ENCODE results near the gene ARHGEF37.

DNA sequence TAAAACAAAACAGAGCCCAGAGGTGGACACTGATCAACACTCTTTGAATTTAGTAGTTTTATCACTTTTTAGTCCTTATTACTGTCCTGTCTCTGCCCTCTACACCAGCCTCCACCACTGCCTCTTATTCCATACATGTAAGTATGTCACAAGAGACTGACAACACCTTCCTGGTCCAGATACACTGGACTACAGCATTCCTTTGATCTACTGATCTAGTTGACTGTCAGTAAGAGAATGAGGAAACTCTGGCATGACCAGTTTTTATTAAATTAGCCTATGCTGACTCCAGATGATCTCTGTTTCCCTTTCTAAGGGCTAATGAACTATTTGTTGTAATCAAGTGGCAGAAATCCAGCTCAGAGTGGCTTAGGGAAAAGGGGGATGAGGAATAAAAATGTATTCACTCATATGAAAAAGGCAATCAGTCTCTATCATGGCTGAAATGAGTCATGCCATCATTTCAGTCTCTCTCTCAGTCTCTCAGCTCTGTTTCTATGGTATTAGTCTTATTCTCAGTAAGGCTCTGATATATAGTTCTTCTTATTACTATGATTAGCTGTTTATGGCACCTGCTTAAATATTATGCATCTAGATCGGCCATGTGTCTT lies 5.5 kb downstream of the ARHGEF37 start:
- no peak for TF ChIP-seq ZBTB7A (IDR thresholded peaks at IDR 0.05; ENCODE audit: low read depth)
- TF ChIP-seq YY1 (IDR thresholded peaks at IDR 0.05; ENCODE audit: low read depth) = no peak
- TF ChIP-seq, protein P1, sequence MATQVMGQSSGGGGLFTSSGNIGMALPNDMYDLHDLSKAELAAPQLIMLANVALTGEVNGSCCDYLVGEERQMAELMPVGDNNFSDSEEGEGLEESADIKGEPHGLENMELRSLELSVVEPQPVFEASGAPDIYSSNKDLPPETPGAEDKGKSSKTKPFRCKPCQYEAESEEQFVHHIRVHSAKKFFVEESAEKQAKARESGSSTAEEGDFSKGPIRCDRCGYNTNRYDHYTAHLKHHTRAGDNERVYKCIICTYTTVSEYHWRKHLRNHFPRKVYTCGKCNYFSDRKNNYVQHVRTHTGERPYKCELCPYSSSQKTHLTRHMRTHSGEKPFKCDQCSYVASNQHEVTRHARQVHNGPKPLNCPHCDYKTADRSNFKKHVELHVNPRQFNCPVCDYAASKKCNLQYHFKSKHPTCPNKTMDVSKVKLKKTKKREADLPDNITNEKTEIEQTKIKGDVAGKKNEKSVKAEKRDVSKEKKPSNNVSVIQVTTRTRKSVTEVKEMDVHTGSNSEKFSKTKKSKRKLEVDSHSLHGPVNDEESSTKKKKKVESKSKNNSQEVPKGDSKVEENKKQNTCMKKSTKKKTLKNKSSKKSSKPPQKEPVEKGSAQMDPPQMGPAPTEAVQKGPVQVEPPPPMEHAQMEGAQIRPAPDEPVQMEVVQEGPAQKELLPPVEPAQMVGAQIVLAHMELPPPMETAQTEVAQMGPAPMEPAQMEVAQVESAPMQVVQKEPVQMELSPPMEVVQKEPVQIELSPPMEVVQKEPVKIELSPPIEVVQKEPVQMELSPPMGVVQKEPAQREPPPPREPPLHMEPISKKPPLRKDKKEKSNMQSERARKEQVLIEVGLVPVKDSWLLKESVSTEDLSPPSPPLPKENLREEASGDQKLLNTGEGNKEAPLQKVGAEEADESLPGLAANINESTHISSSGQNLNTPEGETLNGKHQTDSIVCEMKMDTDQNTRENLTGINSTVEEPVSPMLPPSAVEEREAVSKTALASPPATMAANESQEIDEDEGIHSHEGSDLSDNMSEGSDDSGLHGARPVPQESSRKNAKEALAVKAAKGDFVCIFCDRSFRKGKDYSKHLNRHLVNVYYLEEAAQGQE (IDR thresholded peaks at IDR 0.05; ENCODE audit: low read depth) = no peak
- no peak for TF ChIP-seq TAF1 (IDR thresholded peaks at IDR 0.05; ENCODE audit: low read depth)
- no peak for TF ChIP-seq RAD21 (IDR thresholded peaks at IDR 0.05; ENCODE audit: low read depth)

Data from Ishikawa (cell line).